HS-5 (cell line): Measurements from ENCODE around the gene RIC8B.

Experiments
- DNase-seq: peaks from one replicate; pipeline ENCODE4 v3.0.0-alpha.2; 2012; ENCODE audit warnings: low read depth

RIC8B gene

DNA sequence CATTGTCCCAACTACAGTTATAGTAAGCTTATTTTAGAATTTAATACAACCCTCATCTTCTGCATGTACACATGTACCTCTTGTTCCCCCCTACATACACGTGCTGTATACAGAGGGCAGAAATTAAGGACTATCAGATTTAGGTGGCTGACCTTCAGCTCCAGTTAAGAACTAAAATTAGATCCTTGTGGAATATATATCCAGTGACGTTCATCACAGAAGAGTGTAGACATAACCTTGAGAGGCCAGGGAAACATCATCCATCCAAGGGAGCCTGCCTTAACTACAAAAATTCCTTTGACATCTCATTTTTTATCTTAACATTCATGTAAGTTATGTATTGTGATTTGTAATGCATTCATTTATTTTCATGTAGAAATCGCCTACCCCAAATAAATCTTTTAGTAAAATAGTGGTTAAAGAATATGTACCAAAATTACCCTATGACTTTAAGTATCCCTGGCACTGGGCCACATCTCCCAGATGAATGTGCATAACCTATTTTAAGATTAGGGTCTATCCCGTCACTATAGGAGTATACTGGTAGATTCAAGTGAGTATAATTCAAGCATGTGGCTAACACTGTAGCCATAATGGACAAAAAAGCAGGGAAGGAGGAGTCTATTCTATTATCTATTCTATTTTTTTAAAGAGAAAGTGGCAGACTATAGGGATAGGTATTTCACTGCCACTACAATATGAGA, 27.5 kb downstream of the RIC8B start:
- DNase-seq: no peak

DNA sequence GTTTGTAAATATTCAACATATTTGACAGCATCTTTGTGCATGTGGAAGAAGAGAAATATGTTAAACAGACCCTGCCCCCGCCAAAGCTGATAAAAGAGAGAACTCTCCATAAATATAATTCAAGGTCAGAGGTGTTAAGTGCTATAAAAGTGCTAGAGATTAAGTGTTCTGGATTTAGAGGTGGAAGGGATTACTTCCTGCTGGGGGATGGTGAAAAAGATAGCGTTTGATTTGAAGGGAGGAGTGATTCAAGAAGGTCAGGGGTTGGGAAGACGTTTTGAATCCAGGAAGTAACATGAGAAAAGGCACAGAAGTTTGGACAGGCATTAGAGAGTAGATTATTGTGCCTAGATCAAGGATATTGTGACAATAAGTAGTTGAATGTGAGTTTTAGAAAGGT, 30.2 kb downstream of the RIC8B start:
- DNase-seq: no peak

DNA sequence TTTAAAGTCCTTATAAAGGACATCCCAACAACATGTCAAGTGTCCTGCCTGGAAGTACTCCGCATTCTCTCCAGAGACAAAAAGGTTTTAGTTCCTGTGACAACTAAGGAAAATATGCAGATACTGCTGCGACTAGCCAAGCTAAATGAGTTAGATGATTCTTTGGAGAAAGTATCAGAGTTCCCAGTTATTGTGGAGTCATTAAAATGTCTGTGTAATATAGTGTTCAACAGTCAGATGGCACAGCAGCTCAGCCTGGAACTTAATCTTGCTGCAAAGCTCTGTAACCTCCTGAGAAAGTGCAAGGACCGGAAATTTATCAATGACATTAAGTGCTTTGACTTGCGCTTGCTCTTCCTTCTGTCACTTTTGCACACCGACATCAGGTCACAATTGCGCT, 40.2 kb downstream of the RIC8B start:
- no peak for DNase-seq

DNA sequence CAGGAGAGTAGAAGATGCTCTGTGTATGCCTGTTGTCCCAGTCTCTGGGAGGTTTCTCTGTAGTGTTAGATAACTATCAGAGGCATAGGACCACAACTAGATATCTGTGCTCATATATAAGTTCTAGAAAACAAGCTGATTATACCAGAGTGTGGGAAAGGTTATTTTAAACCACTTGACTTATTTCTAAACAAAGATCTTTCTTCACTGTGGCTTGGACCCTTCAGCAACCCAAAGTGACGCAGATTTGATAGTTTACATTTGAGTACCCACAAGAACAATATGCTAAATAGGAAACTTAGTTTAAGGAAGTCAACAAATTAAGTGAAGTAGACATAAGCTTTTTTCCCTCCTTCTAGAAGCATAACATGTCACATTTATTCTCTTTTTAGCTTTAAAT, 41.3 kb downstream of the RIC8B start:
- no peak for DNase-seq

DNA sequence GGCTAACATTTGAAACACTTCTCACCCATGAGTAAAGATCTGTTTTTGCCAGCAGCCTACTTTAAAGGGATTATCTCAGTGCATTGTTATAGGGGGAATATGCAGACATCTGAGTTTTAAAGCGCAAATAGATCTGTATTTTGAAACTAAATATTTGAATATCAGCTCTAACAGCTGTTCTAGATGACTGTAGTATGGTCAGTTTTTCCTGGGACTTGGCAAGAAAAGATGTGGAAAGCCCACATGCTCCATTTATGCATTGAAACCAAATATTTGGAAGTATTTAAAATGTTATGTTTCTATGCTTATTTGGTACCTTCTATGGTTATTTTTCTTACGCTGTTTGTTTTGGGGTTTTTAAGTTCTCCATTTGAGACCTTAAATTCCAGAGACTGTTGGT, 41.7 kb downstream of the RIC8B start:
- DNase-seq: no peak

DNA sequence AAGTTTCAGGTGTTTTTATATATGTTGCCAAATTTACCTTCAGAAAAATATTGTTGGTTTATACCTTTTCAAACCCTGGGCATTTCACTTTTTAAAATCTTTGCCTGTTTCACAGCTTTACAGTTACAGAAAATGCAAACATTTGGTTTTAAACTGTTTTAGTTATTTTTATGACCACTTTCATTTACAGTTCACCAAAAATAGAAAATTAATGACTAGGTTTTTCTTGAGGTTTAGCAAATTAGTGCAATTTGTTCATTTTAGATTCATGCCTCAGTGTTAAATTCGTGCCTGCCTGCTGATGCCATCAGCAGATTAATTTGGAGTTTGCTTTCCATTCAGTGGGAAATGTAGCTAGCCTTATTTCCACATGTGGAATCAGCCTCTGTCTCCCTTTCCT, 45.5 kb downstream of the RIC8B start:
- DNase-seq: no peak

DNA sequence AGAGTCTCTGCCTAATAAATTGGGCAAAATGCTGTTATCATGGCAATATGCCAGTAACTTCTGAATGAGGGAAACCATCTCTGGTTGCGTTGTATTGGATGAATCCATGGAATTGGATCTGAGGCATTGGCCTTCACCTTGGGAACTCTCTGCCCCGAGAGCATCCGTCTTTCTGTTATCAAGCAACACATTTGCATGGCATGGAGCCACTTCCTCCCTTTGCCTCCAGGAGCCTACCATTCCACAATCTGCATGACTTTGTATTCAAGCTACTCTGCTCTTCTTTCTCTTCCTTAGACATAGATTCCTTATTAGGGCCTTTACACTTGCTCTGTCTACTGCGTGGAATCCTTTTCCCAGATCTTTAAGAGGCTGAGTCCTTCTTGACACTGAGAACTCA, 57.2 kb downstream of the RIC8B start:
- DNase-seq: no peak

DNA sequence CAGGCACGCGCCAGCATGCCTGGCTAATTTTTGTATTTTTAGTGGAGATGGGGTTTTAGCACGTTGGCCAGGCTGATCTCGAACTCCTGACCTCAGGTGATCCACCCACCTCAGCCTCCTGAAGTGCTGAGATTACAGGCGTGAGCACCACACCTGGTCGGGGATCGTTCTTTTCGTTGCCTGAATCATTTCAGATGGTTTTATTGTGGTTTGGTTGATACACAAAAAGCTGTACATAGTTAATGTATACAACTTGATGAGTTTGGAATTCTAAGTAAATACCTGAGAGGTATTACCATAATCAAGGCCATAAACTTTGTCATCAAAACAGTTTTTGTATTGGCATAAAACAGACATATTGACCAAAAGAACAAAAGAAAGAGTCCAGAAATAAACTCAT, 63.3 kb downstream of the RIC8B start:
- DNase-seq: no peak

DNA sequence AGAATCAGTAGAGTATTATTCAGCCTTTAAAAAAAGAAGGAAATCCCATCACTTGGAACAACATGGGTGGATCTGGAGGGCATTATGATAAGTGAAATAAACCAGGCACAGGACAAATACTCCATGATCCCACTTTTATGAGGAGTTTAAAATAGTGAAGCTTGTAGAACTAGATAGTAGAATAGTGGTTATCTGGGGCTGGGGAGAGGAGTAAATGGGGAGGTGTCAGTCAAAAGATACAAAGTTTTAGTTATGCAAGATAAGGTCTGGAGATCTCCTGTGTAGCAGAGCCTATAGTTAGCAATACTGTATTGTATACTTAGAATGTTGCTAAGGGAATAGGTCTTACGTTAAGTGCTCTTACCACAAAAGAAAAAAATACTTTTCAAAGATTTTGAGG, 64.9 kb downstream of the RIC8B start:
- DNase-seq: no peak

DNA sequence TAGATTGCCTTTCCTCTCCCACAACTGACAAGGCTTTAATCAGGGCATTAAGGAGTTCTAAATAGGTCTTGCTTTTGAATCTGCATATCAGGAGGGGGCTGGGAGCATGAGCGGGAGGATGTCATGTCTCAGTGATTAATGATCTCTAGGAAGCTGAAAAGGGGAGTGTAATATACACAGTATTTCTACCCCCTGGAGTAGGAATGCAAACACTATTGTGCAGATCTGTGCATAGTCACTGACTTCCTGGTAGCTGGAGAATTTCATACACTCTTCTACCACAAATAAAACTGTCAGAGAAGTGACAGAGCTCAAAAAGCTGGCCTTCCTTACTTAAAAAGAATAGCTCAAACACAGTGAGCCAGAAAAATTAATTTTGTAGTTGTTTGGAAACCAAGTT, 65.8 kb downstream of the RIC8B start:
- no peak for DNase-seq

DNA sequence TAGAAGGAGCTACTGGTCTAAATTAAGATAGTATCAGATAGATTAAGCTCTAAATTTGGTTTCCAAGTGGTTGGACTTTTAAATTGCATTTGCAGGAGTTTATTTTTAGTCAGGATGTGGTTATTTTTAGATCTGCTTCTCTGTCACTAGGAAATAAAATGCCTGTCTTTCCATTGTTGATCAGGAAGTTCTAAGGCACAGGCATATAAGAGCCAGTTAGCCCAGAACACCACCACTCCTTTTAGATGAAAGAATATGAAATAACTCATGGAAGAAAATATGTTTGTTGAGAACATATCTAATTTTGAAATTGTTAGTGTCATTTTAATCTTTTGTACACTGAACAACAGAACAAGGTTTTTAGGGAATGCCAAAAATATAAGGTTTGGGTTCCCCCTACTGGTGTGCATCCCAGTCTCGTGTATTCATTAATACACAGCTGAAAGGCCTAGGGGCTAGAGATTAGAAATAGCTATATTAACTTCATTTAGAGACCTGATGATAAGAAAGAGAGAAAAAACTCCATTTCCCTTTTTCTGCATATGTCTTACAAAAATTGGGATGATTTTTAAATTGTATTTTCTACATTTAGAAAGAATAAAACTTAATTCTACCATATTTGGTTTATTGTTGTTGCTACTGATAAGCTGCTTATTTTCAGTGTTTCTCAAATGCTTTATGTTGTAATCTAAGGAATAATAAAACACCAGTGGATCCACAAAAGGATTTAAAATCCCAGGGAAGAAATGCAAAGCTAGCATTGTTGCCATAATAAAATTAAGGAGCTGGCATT, 67.2 kb downstream of the RIC8B start:
- peak; percentile 23 for DNase-seq

DNA sequence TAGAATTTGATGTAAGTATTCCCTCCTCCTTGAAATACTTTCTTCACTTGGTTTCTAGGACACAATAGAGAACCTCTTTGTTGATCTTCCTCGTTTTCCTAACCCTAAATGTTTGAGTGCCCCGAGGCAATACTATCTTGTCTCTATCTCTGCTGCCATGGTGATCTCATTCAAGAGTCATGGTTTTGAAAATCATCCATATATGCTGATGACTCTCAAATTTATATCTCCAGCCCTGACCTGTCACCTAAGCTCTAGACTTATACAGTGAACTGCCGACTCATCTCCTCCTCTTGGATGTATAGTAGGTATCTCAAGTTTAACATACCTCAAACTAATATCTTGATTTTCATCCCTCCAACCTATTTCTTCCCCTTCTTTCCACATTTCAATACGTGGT, 71.4 kb downstream of the RIC8B start:
- no peak for DNase-seq

DNA sequence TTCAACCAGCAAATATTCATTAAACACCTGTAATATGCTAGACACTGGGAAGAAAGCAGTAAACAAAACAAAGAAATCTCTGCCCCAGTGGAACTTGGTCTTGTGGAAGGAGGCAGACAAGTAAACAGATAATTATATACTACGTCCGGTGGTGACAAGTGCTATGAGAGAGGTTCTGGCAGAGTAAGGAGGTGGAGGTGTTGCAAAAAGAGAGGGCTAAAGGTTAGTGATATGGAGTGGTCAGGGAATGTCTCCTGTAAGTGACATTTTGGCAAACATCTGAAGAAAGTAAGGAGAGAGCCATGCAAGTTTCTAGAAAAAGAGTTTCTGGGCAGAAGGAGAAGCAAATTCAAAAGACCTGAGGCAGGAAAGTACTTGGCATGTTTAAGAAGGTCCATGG, 73.4 kb downstream of the RIC8B start:
- no peak for DNase-seq

DNA sequence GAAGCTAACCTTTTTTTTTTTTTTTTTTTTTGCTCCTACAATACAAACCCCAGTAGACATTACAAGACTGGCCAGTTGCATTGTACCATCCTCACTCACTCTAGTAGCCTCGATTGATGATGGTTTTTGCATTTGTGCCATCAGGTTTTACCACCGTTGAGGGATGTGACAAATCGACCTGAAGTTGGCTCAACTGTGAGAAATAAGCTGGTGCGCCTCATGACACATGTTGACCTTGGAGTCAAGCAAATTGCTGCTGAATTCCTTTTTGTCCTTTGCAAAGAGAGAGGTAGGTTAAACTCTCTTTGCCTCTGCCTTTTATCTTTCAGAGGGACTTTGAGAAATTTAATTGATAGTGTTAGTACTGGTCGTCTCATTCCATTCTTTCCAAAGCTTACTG, 76.8 kb downstream of the RIC8B start:
- DNase-seq: no peak

DNA sequence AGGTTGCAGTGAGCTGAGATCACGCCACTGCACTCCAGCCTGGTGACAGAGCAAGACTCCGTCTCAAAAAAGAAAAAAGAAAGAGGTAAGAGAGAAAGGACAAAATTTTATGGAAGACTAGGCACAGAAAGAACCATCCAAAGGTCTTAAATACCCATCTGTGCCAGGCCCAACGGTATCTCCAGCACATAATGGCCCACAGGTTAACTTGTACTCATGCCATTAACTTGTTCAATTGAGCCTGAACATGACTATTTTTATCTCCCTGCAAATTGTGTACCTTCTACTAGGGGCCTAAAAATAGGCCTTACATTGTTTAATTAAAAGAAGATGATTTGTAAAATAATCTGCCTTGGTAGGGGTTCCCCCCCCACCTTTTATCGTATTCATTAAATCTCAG, 80.2 kb downstream of the RIC8B start:
- no peak for DNase-seq

DNA sequence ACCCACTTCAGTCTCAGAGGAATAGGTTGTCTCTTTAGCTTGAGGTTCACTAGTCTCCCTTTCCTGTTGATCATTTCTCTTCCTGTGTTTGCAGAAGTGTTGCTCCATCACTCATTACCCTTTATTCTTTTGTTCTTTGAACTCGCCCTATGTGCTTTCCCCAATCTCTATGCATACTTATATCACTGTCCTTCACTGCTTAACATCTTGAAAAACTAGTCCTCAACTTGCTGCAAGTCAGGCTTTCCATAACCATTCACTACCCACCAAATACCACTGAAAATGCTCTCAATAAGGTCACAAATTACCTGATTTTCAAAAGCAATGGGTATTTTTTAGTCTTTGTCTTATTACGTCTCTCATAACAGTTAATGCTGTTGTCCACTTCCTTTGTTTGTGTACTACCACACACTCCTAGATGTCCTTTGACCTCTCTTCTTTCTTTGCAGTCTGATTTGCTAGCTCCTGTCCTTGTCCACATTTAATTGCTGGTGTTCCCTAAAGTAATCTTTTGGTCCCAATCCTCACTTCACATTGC, 80.8 kb downstream of the RIC8B start:
- DNase-seq: no peak

DNA sequence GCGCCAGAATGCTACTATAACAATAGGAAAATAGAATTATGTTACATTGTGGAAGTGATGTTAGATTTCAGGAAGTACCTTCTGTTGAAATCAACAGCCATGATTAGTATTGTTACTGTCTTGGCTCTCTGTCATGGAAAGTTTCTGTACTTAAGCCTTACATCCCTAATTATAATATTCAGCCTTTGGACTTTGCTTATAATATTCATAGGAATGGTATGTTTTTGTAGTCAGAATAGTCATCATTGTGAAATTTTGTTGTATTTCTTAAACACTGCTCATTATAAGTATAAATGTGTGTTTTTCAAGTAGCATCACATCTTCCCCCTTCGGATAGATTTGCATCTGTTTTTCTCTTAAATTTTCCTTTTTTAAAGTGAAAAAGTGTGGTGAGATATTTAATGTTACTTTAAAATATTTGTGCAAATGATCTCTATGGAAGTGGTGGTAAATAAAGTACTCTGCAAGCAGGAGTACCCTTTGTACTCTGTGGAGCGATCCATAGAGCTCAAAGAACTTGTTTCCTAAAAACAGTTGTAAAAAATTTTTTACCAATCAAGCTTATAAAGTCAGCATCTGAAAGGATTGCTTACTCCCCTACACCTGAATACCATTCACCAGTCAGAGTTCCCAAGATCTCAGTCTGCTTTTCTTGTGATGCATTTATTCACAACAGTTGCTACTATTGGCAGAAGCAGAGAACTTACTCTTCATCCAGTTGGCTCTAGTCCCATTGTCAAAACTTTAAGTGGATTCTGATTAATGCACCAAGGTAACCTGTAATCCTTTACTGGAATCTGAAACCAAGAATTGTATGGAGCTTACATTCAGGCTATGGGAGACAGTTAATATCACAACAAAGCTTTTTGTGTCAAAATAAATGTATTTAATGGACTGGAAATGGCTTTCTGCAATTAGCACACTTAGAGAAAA, 87.8 kb downstream of the RIC8B start:
- peak; percentile 46 for DNase-seq

DNA sequence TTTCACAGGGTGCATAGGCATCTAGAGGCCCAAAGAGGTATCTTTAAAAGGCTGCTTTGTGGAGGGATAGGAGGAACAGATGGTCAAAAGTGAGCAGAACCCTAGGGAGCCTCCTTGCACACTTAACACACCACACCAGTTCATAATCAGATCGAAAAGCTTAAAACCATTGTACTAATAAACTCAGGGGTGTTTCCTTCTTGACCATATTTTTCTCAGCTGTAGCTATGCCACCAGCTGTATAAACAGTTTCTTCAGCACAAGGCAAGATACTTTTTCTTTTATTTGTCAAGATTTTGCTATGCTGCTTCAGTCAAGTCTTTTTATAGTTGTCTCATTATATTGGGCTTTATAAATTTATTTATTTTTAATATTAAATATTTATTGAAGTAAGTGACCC, 88.7 kb downstream of the RIC8B start:
- DNase-seq: no peak

DNA sequence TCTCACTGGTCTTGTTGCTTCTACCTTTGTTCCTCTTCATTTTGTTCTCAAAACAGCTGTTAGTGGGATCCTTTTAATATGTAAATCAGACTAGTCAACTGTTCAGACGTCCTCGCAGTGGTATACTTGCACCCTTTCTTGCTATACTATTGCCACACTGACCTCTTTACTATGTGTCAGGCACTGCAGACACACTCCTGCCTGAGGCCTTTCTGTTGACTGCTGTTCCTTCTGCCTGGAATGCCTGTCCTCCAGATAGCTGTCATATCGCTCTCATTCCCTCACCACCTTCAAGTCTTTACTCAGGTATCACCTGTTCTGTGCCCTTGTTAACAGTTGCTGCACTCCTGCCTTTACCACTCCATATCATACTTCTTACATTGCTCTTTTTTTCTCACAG, 91.2 kb downstream of the RIC8B start:
- DNase-seq: no peak

DNA sequence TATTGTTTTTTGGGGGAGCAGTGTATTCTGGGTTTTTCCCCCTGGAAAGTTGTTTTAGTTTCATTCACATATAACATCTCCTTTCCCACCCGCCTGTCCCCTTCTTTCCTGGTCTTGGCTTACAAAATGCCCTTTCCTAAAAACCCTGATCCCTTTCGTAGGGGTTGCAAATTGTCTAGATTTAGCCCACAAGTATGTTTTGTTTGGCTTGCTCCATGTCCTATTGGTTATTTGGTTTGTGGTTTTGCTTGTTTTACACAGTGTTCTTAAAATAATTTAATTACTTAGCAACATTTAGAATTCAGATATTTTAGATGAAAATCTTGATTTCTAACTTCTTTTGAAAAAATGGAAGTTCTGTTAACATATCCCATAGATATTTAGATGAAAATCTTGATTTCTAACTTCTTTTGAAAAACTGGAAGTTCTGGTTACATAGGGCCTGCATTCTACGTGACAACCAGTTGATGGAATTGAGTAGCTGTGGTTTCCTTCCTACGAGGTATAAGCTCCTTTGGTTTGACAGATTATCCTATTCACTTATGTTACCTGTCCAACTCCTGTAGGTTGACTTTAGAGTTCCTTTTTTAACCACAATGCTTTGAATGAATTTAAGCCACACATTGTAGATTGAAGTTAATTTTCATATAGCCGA, 92.1 kb downstream of the RIC8B start:
- no peak for DNase-seq

DNA sequence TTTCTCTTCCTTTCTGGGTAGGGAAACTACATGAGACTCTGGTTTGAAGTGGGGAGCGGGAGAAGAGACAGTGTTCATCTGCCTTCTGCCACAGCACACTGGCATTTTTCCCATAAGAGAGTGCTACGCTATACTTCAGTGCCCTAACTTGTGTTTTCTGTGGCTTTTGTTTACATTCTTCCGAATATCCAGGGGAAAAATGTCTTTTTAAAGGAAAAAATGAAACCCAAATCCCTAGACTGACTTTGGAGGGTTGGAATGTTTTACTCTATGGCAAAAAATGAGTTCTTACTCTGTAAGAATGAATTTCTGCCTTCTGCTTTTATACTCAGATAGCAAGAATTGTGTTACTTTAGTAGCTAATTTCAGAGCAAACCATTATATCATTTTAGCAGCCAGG, 93.2 kb downstream of the RIC8B start:
- no peak for DNase-seq
